PC-9 (cell line): ENCODE results near the gene CEP131. TPM values are rescaled to one million over a fixed set of nuclear protein-coding genes. Genes with fewer than 3 reads are reported as not detected.

Source experiments
- BruUV-seq: library from RNA; stranded (reverse); fragments of 400-500 nt; replicated peaks from 2 replicates; lab custom pipeline; 2021; lab: Mats Ljungman, UMichigan
- CTCF ChIA-PET: fragments of 300-600 bp; sonication (Branson Sonifier 250); formaldehyde crosslinking; loops from one replicate; lab custom pipeline; 2022; ENCODE audit warnings: antibody characterized with exemption; lab: Charles Lee
- POLR2A ChIA-PET: fragments of 300-600 bp; sonication (Branson Sonifier 250); formaldehyde crosslinking; loops from one replicate; lab custom pipeline; 2022; ENCODE audit warnings: antibody characterized with exemption; ENCODE audit not compliant: unreplicated experiment; lab: Charles Lee
- DNase-seq, 2 experiments: peaks; one replicate each; pipeline versions ENCODE4 v3.0.0 to v3.0.0-alpha.2; 2015 to 2022; ENCODE audit warnings: mixed read lengths in 1 of 2
- H2AFZ ChIP-seq: fragments of 200-600 bp; sonication (generic); 2 replicates; pipeline ENCODE4 v1.8.1; 2017; ENCODE audit warnings: antibody characterized with exemption
- H3F3A ChIP-seq: fragments of 200-600 bp; sonication (generic); 2 replicates; pipeline ENCODE4 v1.8.1; 2017; ENCODE audit warnings: antibody characterized with exemption, mild to moderate bottlenecking, low read depth; ENCODE audit not compliant: insufficient read depth
- H3K27ac ChIP-seq: fragments of 200-600 bp; sonication (generic); 2 replicates; pipeline ENCODE4 v1.6.1; 2016; ENCODE audit warnings: mixed run types
- H3K27me3 ChIP-seq: fragments of 200-600 bp; sonication (generic); 2 replicates; pipeline ENCODE4 v1.6.1; 2016; ENCODE audit warnings: low read depth, mixed run types; ENCODE audit not compliant: insufficient read depth
- H3K36me3 ChIP-seq: fragments of 200-600 bp; sonication (generic); 2 replicates; pipeline ENCODE4 v1.6.1; 2016; ENCODE audit warnings: low read depth, mixed run types
- H3K4me1 ChIP-seq: fragments of 200-600 bp; sonication (generic); replicated peaks from 2 replicates; pipeline ENCODE4 v1.6.1; 2016; ENCODE audit warnings: mixed run types; ENCODE audit not compliant: insufficient read depth
- H3K4me2 ChIP-seq: fragments of 200-600 bp; sonication (generic); 2 replicates; pipeline ENCODE4 v1.6.1; 2017; ENCODE audit warnings: mixed run types
- H3K4me3 ChIP-seq: fragments of 200-600 bp; sonication (generic); 2 replicates; pipeline ENCODE4 v1.6.1; 2016; ENCODE audit warnings: mixed run types
- H3K79me2 ChIP-seq: fragments of 200-600 bp; sonication (generic); 2 replicates; pipeline ENCODE4 v1.6.1; 2017; ENCODE audit warnings: low read depth, mixed run types
- H3K9me2 ChIP-seq: fragments of 200-600 bp; sonication (generic); 2 replicates; pipeline ENCODE4 v1.8.1; 2017; ENCODE audit warnings: mild to moderate bottlenecking; ENCODE audit not compliant: insufficient read depth
- H3K9me3 ChIP-seq: fragments of 200-600 bp; sonication (generic); 2 replicates; pipeline ENCODE4 v1.8.1; 2016; ENCODE audit warnings: low read depth; ENCODE audit not compliant: insufficient read depth
- H4K20me1 ChIP-seq: fragments of 200-600 bp; sonication (generic); 2 replicates; pipeline ENCODE4 v1.8.1; 2017; ENCODE audit not compliant: insufficient read depth
- EZH2 ChIP-seq: fragments of 200-600 bp; sonication (generic); IDR thresholded peaks from 2 replicates; pipeline ENCODE4 v1.8.0; 2017; ENCODE audit warnings: antibody characterized with exemption, low read depth
- intact Hi-C: fragments of 100-400 bp; cut with micrococcal nuclease; formaldehyde crosslinking; loops from one replicate; pipeline ENCODE4 v1.10.0; 2022; ENCODE audit not compliant: unreplicated experiment
- total RNA-seq: library from RNA; stranded (reverse); gene quantifications from 2 replicates; pipeline ENCODE4 v1.2.3, GENCODE V29; 2021
- TF ChIP-seq, protein P1 (sequence below): fragments of 200-600 bp; sonication (generic); conservative IDR thresholded peaks from 2 replicates; pipeline ENCODE4 v1.6.1; 2017; ENCODE audit warnings: mixed run types, antibody characterized with exemption, mild to moderate bottlenecking, moderate library complexity

Gene CEP131
- total RNA-seq, 1 experiment from 2014 or later = 24.4 TPM

DNA sequence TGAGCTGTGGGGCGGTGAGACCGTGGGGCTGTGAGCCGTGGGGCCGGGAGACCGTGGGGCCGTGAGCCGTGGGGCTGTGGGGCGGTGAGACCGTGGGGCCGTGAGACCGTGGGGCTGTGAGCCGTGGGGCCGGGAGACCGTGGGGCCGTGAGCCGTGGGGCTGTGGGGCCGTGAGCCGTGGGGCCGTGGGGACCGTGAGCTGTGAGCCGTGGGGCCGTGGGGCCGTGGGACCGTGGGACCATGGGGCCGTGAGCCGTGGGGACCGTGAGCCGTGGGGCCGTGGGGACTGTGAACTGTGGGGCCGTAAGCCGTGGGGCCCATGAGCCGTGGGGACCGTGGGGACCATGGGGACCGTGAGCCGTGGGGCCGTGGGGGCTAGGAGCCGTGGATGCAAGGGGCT, 82.1 kb downstream of the CEP131 start:
- ChIA-PET POLR2A (interaction anchor here (0.6 kb wide), 1 partner anchor 41 kb away, joined by 5 read pairs; no protein-coding TSS in a partner anchor), CTCF (no interaction called here)
- H3K9me3 ChIP-seq = no peaks in the 10 kb centered on the region
- H3F3A ChIP-seq = 0 out of 2 replicates have a peak, but pooled peaks cover 4% of the 10 kb centered on the region
- TF ChIP-seq, protein P1, sequence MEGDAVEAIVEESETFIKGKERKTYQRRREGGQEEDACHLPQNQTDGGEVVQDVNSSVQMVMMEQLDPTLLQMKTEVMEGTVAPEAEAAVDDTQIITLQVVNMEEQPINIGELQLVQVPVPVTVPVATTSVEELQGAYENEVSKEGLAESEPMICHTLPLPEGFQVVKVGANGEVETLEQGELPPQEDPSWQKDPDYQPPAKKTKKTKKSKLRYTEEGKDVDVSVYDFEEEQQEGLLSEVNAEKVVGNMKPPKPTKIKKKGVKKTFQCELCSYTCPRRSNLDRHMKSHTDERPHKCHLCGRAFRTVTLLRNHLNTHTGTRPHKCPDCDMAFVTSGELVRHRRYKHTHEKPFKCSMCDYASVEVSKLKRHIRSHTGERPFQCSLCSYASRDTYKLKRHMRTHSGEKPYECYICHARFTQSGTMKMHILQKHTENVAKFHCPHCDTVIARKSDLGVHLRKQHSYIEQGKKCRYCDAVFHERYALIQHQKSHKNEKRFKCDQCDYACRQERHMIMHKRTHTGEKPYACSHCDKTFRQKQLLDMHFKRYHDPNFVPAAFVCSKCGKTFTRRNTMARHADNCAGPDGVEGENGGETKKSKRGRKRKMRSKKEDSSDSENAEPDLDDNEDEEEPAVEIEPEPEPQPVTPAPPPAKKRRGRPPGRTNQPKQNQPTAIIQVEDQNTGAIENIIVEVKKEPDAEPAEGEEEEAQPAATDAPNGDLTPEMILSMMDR = no peak
- TF ChIP-seq EZH2 = no peak
- intact Hi-C loops = loop anchor here (5.0 kb wide), 1 partner anchor 62 kb away; no protein-coding TSS in a partner anchor
- BruUV-seq = no TSS peak
- no peaks in the 10 kb centered on the region for H3K9me2 ChIP-seq
- no peak overlapping the region for H3K4me2 ChIP-seq
- H3K36me3 ChIP-seq = no peaks in the 10 kb centered on the region
- H2AFZ ChIP-seq = no peak overlapping the region
- no peaks in the 10 kb centered on the region for H3K4me1 ChIP-seq
- H4K20me1 ChIP-seq = no peaks in the 10 kb centered on the region
- no peak overlapping the region for H3K4me3 ChIP-seq
- no peak overlapping the region for H3K27ac ChIP-seq
- H3K27me3 ChIP-seq = no peaks in the 10 kb centered on the region
- DNase-seq = no peak
- H3K79me2 ChIP-seq = no peaks in the 10 kb centered on the region

DNA sequence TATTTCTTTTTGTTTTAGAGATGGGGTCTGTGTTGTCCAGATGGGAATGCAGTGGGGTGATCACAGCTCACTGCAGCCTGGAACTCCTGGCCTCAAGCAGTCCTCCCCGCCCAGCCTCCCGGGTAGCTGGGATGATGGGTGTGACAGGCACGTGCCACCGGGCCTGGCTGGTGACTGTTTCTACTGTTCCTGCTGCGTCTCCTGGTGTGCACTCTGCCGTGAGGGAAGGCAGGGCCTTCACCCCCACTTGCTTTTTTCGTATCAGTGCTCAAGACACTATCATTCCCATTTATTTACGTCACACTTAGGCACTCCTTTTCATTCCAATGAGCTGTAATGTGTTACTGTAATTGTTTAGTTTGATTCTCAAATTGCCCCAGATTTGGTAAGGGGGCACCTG, 82.7 kb downstream of the CEP131 start:
- TF ChIP-seq, protein P1 = no peak
- TF ChIP-seq EZH2 = no peak
- no peaks in the 10 kb centered on the region for H3K27me3 ChIP-seq
- H3K4me2 ChIP-seq = no peak overlapping the region
- no peak for DNase-seq
- H3K27ac ChIP-seq = no peak overlapping the region
- H3K36me3 ChIP-seq = no peaks in the 10 kb centered on the region
- intact Hi-C loops = loop anchor here (5.0 kb wide), 1 partner anchor 62 kb away; no protein-coding TSS in a partner anchor
- BruUV-seq = no TSS peak
- ChIA-PET POLR2A (no interaction called here), CTCF (no interaction called here)
- H3F3A ChIP-seq = 0 out of 2 replicates have a peak, but pooled peaks cover 4% of the 10 kb centered on the region
- no peaks in the 10 kb centered on the region for H3K9me3 ChIP-seq
- no peaks in the 10 kb centered on the region for H3K4me1 ChIP-seq
- H3K4me3 ChIP-seq = no peak overlapping the region
- no peak overlapping the region for H2AFZ ChIP-seq
- H3K79me2 ChIP-seq = no peaks in the 10 kb centered on the region
- no peaks in the 10 kb centered on the region for H3K9me2 ChIP-seq
- no peaks in the 10 kb centered on the region for H4K20me1 ChIP-seq

Other genes starting within 250 kb of the CEP131 start
- gene CHMP6, start 231.1 kb downstream of the CEP131 start, total RNA-seq = 17.4 and 18.1 TPM in 2 replicates
- 109 and 125 TPM in 2 replicates for gene BAIAP2, start 187.8 kb downstream of the CEP131 start, total RNA-seq
- gene PVALEF, start 57.5 kb downstream of the CEP131 start, total RNA-seq = not detected in 2 replicates
- 0.46 and 2.4 TPM in 2 replicates for gene AATK, start 56.7 kb downstream of the CEP131 start, total RNA-seq
- 35.0 and 36.8 TPM in 2 replicates for gene TEPSIN, start 16.1 kb upstream of the CEP131 start, total RNA-seq
- gene NDUFAF8, start 16.4 kb upstream of the CEP131 start, total RNA-seq = 53.3 and 64.2 TPM in 2 replicates
- 127 and 130 TPM in 2 replicates for gene SLC38A10, start 72.3 kb upstream of the CEP131 start, total RNA-seq
- 33.7 and 35.4 TPM in 2 replicates for gene BAHCC1, start 172.5 kb upstream of the CEP131 start, total RNA-seq